ENCODE measurements around the gene RARA.

GRCh38 chr17:40278414-40278813 is 30.6 kb upstream of the RARA start:
- TF ChIP-seq EZH2 (IDR thresholded peaks at IDR 0.05; ENCODE audit: low read depth, unreplicated experiment): no peak
- TF ChIP-seq, protein P1, sequence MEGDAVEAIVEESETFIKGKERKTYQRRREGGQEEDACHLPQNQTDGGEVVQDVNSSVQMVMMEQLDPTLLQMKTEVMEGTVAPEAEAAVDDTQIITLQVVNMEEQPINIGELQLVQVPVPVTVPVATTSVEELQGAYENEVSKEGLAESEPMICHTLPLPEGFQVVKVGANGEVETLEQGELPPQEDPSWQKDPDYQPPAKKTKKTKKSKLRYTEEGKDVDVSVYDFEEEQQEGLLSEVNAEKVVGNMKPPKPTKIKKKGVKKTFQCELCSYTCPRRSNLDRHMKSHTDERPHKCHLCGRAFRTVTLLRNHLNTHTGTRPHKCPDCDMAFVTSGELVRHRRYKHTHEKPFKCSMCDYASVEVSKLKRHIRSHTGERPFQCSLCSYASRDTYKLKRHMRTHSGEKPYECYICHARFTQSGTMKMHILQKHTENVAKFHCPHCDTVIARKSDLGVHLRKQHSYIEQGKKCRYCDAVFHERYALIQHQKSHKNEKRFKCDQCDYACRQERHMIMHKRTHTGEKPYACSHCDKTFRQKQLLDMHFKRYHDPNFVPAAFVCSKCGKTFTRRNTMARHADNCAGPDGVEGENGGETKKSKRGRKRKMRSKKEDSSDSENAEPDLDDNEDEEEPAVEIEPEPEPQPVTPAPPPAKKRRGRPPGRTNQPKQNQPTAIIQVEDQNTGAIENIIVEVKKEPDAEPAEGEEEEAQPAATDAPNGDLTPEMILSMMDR (conservative IDR thresholded peaks at IDR 0.05; ENCODE audit: low read depth in 2 of 2): no peak
- TF ChIP-seq JUNB (IDR thresholded peaks at IDR 0.05; ENCODE audit: unreplicated experiment): no peak
- no peak for TF ChIP-seq POLR2AphosphoS5 (IDR thresholded peaks at IDR 0.05; ENCODE audit: low read depth)
- no peak for TF ChIP-seq EZH2phosphoT487 (IDR thresholded peaks at IDR 0.05; ENCODE audit: unreplicated experiment)
- no peak for TF ChIP-seq ZNF331 (CRISPR knock-in tag; IDR thresholded peaks at IDR 0.05; ENCODE audit: low read depth)
